Neural progenitor cell (in vitro differentiated cells): ENCODE measurements around the gene SHISA5.

Source experiments
- EZH2 ChIP-seq: fragments of 200-600 bp; sonication (generic); IDR thresholded peaks from 2 replicates; pipeline ENCODE4 v1.6.1; 2017; ENCODE audit warnings: antibody characterized with exemption, mild to moderate bottlenecking, moderate library complexity
- EZH2phosphoT487 ChIP-seq: fragments of 200-600 bp; sonication (generic); IDR thresholded peaks from 2 replicates; pipeline ENCODE4 v1.6.1; 2017; ENCODE audit warnings: antibody characterized with exemption
- TF ChIP-seq, protein P1 (sequence below): fragments of 200-600 bp; sonication (generic); IDR thresholded peaks from 2 replicates; pipeline ENCODE4 v1.5.1; 2017; ENCODE audit warnings: antibody characterized with exemption, mild to moderate bottlenecking

DNA sequence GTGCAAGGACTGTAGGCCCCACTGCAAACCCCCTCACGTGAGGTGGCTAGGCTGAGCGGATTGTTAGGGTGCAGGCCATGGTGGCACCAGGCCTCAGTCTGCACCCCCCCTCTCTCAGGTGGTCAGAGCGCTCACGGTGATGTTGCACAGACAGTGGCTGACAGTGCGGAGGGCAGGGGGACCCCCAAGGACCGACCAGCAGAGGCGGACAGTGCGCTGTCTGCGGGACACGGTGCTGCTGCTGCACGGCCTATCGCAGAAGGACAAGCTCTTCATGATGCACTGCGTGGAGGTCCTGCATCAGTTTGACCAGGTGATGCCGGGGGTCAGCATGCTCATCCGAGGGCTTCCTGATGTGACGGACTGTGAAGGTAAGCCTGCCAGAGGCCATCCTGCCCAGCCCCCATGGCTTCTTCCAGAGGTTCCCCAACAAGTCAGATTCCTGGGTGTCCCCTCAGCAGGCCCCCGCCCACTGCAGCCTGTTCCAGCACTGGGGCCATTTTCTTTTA, 39.2 kb downstream of the SHISA5 start:
- TF ChIP-seq, protein P1, sequence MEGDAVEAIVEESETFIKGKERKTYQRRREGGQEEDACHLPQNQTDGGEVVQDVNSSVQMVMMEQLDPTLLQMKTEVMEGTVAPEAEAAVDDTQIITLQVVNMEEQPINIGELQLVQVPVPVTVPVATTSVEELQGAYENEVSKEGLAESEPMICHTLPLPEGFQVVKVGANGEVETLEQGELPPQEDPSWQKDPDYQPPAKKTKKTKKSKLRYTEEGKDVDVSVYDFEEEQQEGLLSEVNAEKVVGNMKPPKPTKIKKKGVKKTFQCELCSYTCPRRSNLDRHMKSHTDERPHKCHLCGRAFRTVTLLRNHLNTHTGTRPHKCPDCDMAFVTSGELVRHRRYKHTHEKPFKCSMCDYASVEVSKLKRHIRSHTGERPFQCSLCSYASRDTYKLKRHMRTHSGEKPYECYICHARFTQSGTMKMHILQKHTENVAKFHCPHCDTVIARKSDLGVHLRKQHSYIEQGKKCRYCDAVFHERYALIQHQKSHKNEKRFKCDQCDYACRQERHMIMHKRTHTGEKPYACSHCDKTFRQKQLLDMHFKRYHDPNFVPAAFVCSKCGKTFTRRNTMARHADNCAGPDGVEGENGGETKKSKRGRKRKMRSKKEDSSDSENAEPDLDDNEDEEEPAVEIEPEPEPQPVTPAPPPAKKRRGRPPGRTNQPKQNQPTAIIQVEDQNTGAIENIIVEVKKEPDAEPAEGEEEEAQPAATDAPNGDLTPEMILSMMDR = no peak
- TF ChIP-seq EZH2 (no peak), EZH2phosphoT487 (no peak)
